ENCODE data around the gene LATS2. TPM values are rescaled to one million over a fixed set of nuclear protein-coding genes. Genes with fewer than 3 reads are reported as not detected.

Gene LATS2
- total and polyA plus RNA-seq, 11 donors = 7.8 to 35.6 (median 25.8) TPM

DNA sequence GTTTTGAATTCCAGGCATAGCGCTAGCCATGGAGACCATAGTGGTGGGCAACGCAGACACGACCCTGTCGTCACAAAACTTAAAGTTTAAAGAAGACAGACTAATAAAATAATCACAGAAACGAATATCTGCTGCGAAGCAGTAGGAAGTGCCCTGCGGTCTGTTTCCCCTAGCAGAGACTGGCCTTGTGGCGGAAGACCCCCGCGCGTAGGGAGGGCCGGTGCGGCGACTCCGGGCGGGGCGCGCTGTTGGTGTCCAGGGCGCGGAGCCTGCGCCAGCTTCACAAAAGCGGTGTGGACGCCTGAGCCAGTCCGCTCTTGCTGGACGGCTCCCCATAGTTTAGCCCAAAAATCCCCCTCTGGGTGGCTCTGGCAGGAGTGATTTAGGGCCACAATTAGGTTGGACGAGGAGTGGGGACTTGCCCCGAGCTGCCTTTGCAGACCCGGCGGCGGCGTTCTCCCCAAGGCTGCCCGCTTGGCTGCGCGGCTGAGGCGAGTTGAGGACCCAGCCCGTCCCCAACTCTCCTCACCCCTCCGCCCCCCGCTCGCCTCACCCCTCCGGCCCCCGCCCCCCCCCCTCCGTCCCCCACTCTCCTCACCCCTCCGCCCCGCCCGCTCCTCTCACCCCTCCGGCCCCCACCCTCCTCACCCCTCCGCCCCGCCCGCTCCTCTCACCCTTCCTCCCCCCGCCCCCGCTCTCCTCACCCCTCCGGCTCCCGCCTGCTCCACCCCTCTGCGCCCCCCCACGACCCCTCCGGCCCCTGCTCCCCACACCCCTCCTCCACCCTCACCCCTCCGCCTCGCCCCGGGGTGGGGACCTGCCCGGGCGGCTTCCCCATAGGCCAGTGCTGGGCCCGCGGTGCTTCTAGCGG lies 14.2 kb upstream of the LATS2 start:
- WGBS, 4 donors = 5 to 7% (median 5%) methylated on average over 29 to 56 of the region's 64 CpGs
- TF ChIP-seq, protein P1, sequence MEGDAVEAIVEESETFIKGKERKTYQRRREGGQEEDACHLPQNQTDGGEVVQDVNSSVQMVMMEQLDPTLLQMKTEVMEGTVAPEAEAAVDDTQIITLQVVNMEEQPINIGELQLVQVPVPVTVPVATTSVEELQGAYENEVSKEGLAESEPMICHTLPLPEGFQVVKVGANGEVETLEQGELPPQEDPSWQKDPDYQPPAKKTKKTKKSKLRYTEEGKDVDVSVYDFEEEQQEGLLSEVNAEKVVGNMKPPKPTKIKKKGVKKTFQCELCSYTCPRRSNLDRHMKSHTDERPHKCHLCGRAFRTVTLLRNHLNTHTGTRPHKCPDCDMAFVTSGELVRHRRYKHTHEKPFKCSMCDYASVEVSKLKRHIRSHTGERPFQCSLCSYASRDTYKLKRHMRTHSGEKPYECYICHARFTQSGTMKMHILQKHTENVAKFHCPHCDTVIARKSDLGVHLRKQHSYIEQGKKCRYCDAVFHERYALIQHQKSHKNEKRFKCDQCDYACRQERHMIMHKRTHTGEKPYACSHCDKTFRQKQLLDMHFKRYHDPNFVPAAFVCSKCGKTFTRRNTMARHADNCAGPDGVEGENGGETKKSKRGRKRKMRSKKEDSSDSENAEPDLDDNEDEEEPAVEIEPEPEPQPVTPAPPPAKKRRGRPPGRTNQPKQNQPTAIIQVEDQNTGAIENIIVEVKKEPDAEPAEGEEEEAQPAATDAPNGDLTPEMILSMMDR (IDR thresholded peaks at IDR 0.05) = no peak
- no peak for TF ChIP-seq POLR2A (IDR thresholded peaks at IDR 0.05)
- Histone ChIP-seq H3K27ac (peak overlapping the region; percentile 1 to 89 (median 76)), H3K36me3 (no peaks in the 10 kb centered on the region), H3K9me3 (no peaks in the 10 kb centered on the region), H3K4me1 (peaks cover 0 to 53% (median 14%) of the 10 kb centered on the region in 12 donors), H3K27me3 (no peaks in the 10 kb centered on the region), H3K4me3 (peak overlapping the region; percentile 51 to 89 (median 66))
- peak; percentile 43 to 80 (median 58) for DNase-seq
- intact Hi-C loops (cut with DNase I) = no loop called here
- ATAC-seq = peak; percentile 39 to 66 (median 58)

DNA sequence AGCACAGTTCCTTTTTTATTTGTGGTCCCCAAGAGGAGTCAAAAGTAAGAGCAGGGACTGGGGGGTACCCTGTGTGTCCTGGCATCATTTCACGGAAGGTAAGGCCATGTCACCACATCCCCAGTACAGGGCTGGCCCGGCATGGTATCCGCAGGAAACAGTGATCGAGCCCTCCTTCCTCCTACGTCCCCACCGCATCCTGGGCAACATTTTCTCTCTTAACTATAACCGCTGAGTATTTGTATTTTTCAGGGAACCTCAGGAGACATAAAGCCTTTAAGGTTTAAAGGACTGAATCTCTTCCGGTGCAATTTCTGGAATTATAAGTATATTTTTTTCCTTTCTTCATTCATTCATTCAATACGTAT lies 13.6 kb upstream of the LATS2 start:
- Histone ChIP-seq H3K36me3 (no peaks in the 10 kb centered on the region), H3K4me1 (peaks cover 0 to 49% (median 9%) of the 10 kb centered on the region in 12 donors), H3K27ac (peak overlapping the region; percentile 1 to 89 (median 76)), H3K9me3 (no peaks in the 10 kb centered on the region), H3K27me3 (no peaks in the 10 kb centered on the region), H3K4me3 (peak overlapping the region; percentile 51 to 89 (median 66))
- intact Hi-C loops (cut with DNase I) = no loop called here
- ATAC-seq (peak in 3 of 4 donors; percentile 53 to 78 (median 60)), DNase-seq (peak in 2 of 5 donors; percentile 34 to 35)
- WGBS, 4 donors = 25 to 56% (median 34%) methylated on average over 9 of the region's 9 CpGs
- TF ChIP-seq, protein P1 (IDR thresholded peaks at IDR 0.05) = no peak
- no peak for TF ChIP-seq POLR2A (IDR thresholded peaks at IDR 0.05)

DNA sequence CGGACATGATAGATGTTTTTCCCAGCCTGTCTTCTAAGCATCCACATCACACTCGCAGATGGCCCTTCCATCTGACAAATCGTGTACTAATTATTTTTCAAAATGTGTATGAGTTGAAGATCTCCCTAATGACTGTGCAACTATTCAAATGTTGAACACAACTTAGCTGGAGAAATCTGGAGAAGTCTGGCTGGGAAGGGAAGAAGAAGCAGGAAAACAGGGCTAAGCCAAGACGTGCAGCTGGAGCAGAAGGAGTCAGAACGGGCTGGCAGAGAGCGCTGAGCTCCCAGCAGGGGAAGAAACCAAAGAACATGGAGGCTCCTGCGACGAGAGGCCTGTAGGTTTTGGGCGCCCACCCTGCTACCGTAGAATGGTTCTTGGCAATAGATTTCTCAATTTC lies 13.2 kb upstream of the LATS2 start:
- intact Hi-C loops (cut with DNase I) = no loop called here
- TF ChIP-seq, protein P1 (IDR thresholded peaks at IDR 0.05) = no peak
- no peak for TF ChIP-seq POLR2A (IDR thresholded peaks at IDR 0.05)
- 37 to 55% (median 45%) methylated on average over 10 of the region's 10 CpGs for WGBS, 4 donors
- H3K36me3 ChIP-seq = no peaks in the 10 kb centered on the region
- no peaks in the 10 kb centered on the region for H3K9me3 ChIP-seq
- H3K4me1 ChIP-seq = peaks cover 0 to 49% (median 5%) of the 10 kb centered on the region in 12 donors
- peak overlapping the region; percentile 1 to 89 (median 76) for H3K27ac ChIP-seq
- peak overlapping the region in 8 of 12 donors; percentile 60 to 89 (median 71) for H3K4me3 ChIP-seq
- no peaks in the 10 kb centered on the region for H3K27me3 ChIP-seq
- ATAC-seq (peak in 3 of 4 donors; percentile 41 to 65 (median 51)), DNase-seq (peak; percentile 44 to 62 (median 57))

DNA sequence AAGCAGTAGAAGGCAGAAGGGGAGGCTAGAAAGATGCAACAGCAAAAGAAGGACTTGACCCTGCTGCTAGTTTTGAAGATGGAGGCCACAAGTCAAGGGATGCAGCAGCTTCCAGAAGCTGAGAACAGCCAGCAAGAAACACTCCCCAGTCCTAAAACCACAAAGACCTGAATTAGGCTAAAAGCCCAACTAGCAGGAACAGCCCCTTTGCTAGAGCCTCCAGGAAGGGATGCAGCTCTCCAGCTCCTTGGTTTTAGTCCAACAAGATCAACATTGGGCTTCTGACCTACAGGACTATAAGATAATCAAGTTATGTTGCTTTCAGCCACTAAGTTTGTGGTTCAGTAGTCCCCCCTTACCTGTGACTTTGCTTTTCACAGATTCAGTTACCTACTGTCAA lies 10.5 kb upstream of the LATS2 start:
- no peaks in the 10 kb centered on the region for H3K27me3 ChIP-seq
- no peak overlapping the region for H3K4me3 ChIP-seq
- H3K36me3 ChIP-seq = no peaks in the 10 kb centered on the region
- H3K9me3 ChIP-seq = no peaks in the 10 kb centered on the region
- intact Hi-C loops (cut with DNase I) = no loop called here
- ATAC-seq (no peak), DNase-seq (no peak)
- H3K27ac ChIP-seq = no peak overlapping the region
- no peak for TF ChIP-seq POLR2A (IDR thresholded peaks at IDR 0.05)
- TF ChIP-seq, protein P1 (IDR thresholded peaks at IDR 0.05) = no peak
- peaks cover 0 to 48% (median 5%) of the 10 kb centered on the region in 12 donors for H3K4me1 ChIP-seq
